ENCODE results near the gene PCBD1. TPM values are rescaled to one million over a fixed set of nuclear protein-coding genes. Genes with fewer than 3 reads are reported as not detected.

PCBD1 gene
- total and polyA plus RNA-seq, 8 donors, result 72.6 to 112 (median 79.2) TPM

GRCh38 chr10:70845256-70845655 lies 43.1 kb downstream of the PCBD1 start:
- no peak overlapping the region for H3K27ac ChIP-seq
- intact Hi-C loops (cut with DNase I), result no loop called here
- H3K27me3 ChIP-seq, result no peaks in the 10 kb centered on the region
- H3K4me1 ChIP-seq, result no peaks in the 10 kb centered on the region
- no peak overlapping the region for H3K4me3 ChIP-seq
- H3K9me3 ChIP-seq, result no peaks in the 10 kb centered on the region
- ATAC-seq (no peak), DNase-seq (no peak)
- TF ChIP-seq CTCF (IDR thresholded peaks at IDR 0.05), result no peak
- peaks cover 0 to 12% of the 10 kb centered on the region in 2 donors for H3K36me3 ChIP-seq

- Histone ChIP-seq H3K27me3 (no peaks in the 10 kb centered on the region), H3K9me3 (no peaks in the 10 kb centered on the region), H3K4me3 (no peak overlapping the region), H3K4me1 (no peaks in the 10 kb centered on the region), H3K27ac (no peak overlapping the region), H3K36me3 (peaks cover 0 to 12% of the 10 kb centered on the region in 2 donors)
- TF ChIP-seq CTCF (IDR thresholded peaks at IDR 0.05), result no peak
- DNase-seq (no peak), ATAC-seq (peak; percentile 70)
- intact Hi-C loops (cut with DNase I), result no loop called here
Observed at GRCh38 chr10:70843776-70844489, 44.4 kb downstream of the PCBD1 start.

- no peak for DNase-seq
- H3K27ac ChIP-seq, result no peak overlapping the region
- intact Hi-C loops (cut with DNase I), result no loop called here
Observed at GRCh38 chr10:70843333-70843732, 45.0 kb downstream of the PCBD1 start.

GRCh38 chr10:70840836-70841235 lies 47.5 kb downstream of the PCBD1 start:
- ATAC-seq, result no peak
- Histone ChIP-seq H3K9me3 (no peaks in the 10 kb centered on the region), H3K36me3 (peaks cover 0 to 9% of the 10 kb centered on the region in 2 donors), H3K4me3 (no peak overlapping the region), H3K27ac (no peak overlapping the region), H3K4me1 (peaks cover 0 to 7% of the 10 kb centered on the region in 2 donors), H3K27me3 (no peaks in the 10 kb centered on the region)
- intact Hi-C loops (cut with DNase I), result no loop called here
- no peak for TF ChIP-seq CTCF (IDR thresholded peaks at IDR 0.05)
- DNase-seq, result no peak

More at GRCh38 chr10:70843333-70843732, 45.0 kb downstream of the PCBD1 start:
- Histone ChIP-seq H3K4me3 (no peak overlapping the region), H3K36me3 (peaks cover 0 to 12% of the 10 kb centered on the region in 2 donors), H3K27me3 (no peaks in the 10 kb centered on the region), H3K4me1 (no peaks in the 10 kb centered on the region), H3K9me3 (no peaks in the 10 kb centered on the region)
- ATAC-seq, result no peak
- TF ChIP-seq CTCF (IDR thresholded peaks at IDR 0.05), result no peak

GRCh38 chr10:70838270-70838805 lies 50.0 kb downstream of the PCBD1 start:
- Histone ChIP-seq H3K4me3 (no peak overlapping the region), H3K27me3 (no peaks in the 10 kb centered on the region), H3K36me3 (no peaks in the 10 kb centered on the region), H3K9me3 (no peaks in the 10 kb centered on the region), H3K4me1 (peaks cover 0 to 30% of the 10 kb centered on the region in 2 donors), H3K27ac (no peak overlapping the region)
- DNase-seq, result no peak
- intact Hi-C loops (cut with DNase I), result no loop called here
- TF ChIP-seq CTCF (IDR thresholded peaks at IDR 0.05), result no peak
- peak; percentile 18 for ATAC-seq

Measured in left lung (tissue), 10 donors.